Measurements from ENCODE around the gene PCNX4.

- TF ChIP-seq CTCF (IDR thresholded peaks at IDR 0.05), result no peak
- TF ChIP-seq EP300 (IDR thresholded peaks at IDR 0.05), result no peak
Observed at GRCh38 chr14:60179431-60179869, 87.7 kb downstream of the PCNX4 start.

Measured in tibial nerve (tissue), 4 donors.